ENCODE data around the gene DNAJC24. TPM values are rescaled to one million over a fixed set of nuclear protein-coding genes. Genes with fewer than 3 reads are reported as not detected.

The DNAJC24 gene
- total and polyA plus RNA-seq, 9 of the 15 experiments (the other 6 are each of a cell fraction or from before 2014, with no cell fraction given) = 12.2 to 31.9 (median 16.9) TPM

GRCh38 chr11:31375879-31376278, 6.2 kb downstream of the DNAJC24 start:
- FAIRE-seq (no peak), ATAC-seq (no peak), DNase-seq (ENCODE audit: extremely low read depth in 1 of 4, low spot score in 3 of 4) (no peak)
- Histone ChIP-seq H3K36me3 (ENCODE audit: control insufficient read depth, insufficient read depth, low read length) (0 out of 3 replicates have a peak, but pooled peaks cover 8% of the 10 kb centered on the region), H2AFZ (ENCODE audit: low read depth, low read length) (no peak overlapping the region), H3K27ac (ENCODE audit: extremely low read depth, low read depth, low read length) (no peak overlapping the region), H3K27me3 (ENCODE audit: control insufficient read depth in 2 of 2, insufficient read depth in 2 of 2, low read length in 2 of 2) (no peaks in the 10 kb centered on the region), H3K4me1 (replicated peaks in 1 of 2; ENCODE audit: control insufficient read depth in 2 of 2, insufficient read depth in 2 of 2, low read length in 2 of 2) (no peaks in the 10 kb centered on the region), H4K20me1 (replicated peaks; ENCODE audit: control insufficient read depth, insufficient read depth, low read length) (no peaks in the 10 kb centered on the region), H3K9ac (ENCODE audit: insufficient read depth in 1 of 2, low read depth in 2 of 2, low read length in 2 of 2) (no peak overlapping the region), H3K9me1 (ENCODE audit: control insufficient read depth, insufficient read depth, low read length) (no peaks in the 10 kb centered on the region), H3K79me2 (ENCODE audit: control insufficient read depth, insufficient read depth, low read length) (peaks cover 14% of the 10 kb centered on the region), H3K4me2 (ENCODE audit: insufficient read depth, low read length) (no peak overlapping the region), H3K9me3 (replicated peaks; ENCODE audit: control insufficient read depth, insufficient read depth, low read depth, low read length) (no peaks in the 10 kb centered on the region), H3K4me3 (no peak overlapping the region)
- WGBS (ENCODE audit: insufficient coverage, low coverage, missing lambda C conversion rate) = 91% methylated on average over 5 of the region's 5 CpGs
- BruUV-seq (replicated peaks) = no TSS peak
- intact Hi-C loops (cut with micrococcal nuclease) (loop anchor here (10.0 kb wide), 1 partner anchor 131 kb away; no protein-coding TSS in a partner anchor), in situ Hi-C loops (cut with MboI) (no loop called here)
- CTCF ChIA-PET (ENCODE audit: low intra/inter-chr PET ratio) = no interaction called here
- POLR2A ChIA-PET = interaction anchor here (0.6 kb wide), 1 partner anchor 801 kb away, joined by 3 read pairs; no protein-coding TSS in a partner anchor
- TF ChIP-seq RERE (CRISPR knock-in tag; IDR thresholded peaks at IDR 0.05; ENCODE audit: borderline replicate concordance) (no peak), NONO (IDR thresholded peaks at IDR 0.05; ENCODE audit: low read depth in 2 of 2, low read length in 1 of 2) (no peak), TEAD2 (tag; IDR thresholded peaks at IDR 0.05) (no peak), EP300 (IDR thresholded peaks at IDR 0.05; ENCODE audit: low read length) (no peak), ZNF75A (CRISPR knock-in tag; IDR thresholded peaks at IDR 0.05) (no peak), NUFIP1 (IDR thresholded peaks at IDR 0.05; ENCODE audit: partially characterized antibody) (no peak), E2F3 (CRISPR knock-in tag; IDR thresholded peaks at IDR 0.05) (no peak), USF2 (CRISPR knock-in tag; IDR thresholded peaks at IDR 0.05) (no peak), TEAD1 (CRISPR knock-in tag; IDR thresholded peaks at IDR 0.05) (no peak), PRMT5 (CRISPR knock-in tag; IDR thresholded peaks at IDR 0.05) (no peak)

All from K562 (cell line).